Panc1 (cell line): ENCODE results near the gene STX3. TPM values are rescaled to one million over a fixed set of nuclear protein-coding genes. Genes with fewer than 3 reads are reported as not detected.

Experiments
- ATAC-seq: fragments of 200-7000 bp; cut with Tn5 transposase; 2 replicates; pipeline ENCODE4 v1.9.1; 2020; ENCODE audit warnings: mild to moderate bottlenecking, moderate library complexity
- BruUV-seq: library from RNA; stranded (reverse); fragments of 400-500 nt; replicated peaks from 2 replicates; lab custom pipeline; 2021; lab: Mats Ljungman, UMichigan
- CTCF ChIA-PET: fragments of 300-600 bp; sonication (Branson Sonifier 250); formaldehyde crosslinking; loops from one replicate; lab custom pipeline; 2022; ENCODE audit warnings: antibody characterized with exemption; lab: Charles Lee
- POLR2A ChIA-PET: fragments of 300-600 bp; sonication (Branson Sonifier 250); formaldehyde crosslinking; loops from one replicate; lab custom pipeline; 2022; ENCODE audit warnings: antibody characterized with exemption; lab: Charles Lee
- DNase-seq: peaks from one replicate; pipeline ENCODE4 v3.0.0-alpha.2; 2010; ENCODE audit warnings: low read depth, low spot score
- H3K27ac ChIP-seq: 2 replicates; pipeline ENCODE4 v1.5.1; 2011; ENCODE audit warnings: mild to moderate bottlenecking, low read length, inconsistent platforms
- H3K27me3 ChIP-seq: fragments of 200-500 bp; sonication (Bioruptor generic); 2 replicates; pipeline ENCODE4 v1.6.0; 2014; ENCODE audit warnings: low read length, inconsistent platforms; ENCODE audit not compliant: control insufficient read depth, insufficient read depth
- H3K36me3 ChIP-seq: fragments of 200-500 bp; sonication (Bioruptor generic); 2 replicates; pipeline ENCODE4 v1.5.1; 2014; ENCODE audit warnings: inconsistent platforms, mild to moderate bottlenecking, low read length, moderate library complexity; ENCODE audit not compliant: control insufficient read depth, insufficient read depth
- H3K4me1 ChIP-seq: 2 replicates; pipeline ENCODE4 v1.5.1; 2011; ENCODE audit warnings: inconsistent platforms, mild to moderate bottlenecking, low read length, moderate library complexity; ENCODE audit not compliant: control insufficient read depth, insufficient read depth
- H3K4me3 ChIP-seq, 2 experiments: 2 replicates each; pipeline ENCODE4 v1.5.1; 2011 to 2012; ENCODE audit warnings: low read depth in 2 of 2, low read length in 2 of 2, mild to moderate bottlenecking in 2 of 2, inconsistent platforms in 1 of 2, moderate library complexity in 1 of 2
- H3K9me3 ChIP-seq: fragments of 200-500 bp; sonication (Bioruptor generic); 2 replicates; pipeline ENCODE4 v1.5.1; 2014; ENCODE audit warnings: low read depth, mild to moderate bottlenecking, inconsistent platforms, low read length, moderate library complexity; ENCODE audit not compliant: control insufficient read depth, insufficient read depth
- CTCF ChIP-seq: fragments of 450-650 bp; IDR thresholded peaks from 2 replicates; pipeline ENCODE4 v1.5.1; 2017; ENCODE audit warnings: mild to moderate bottlenecking
- POLR2AphosphoS5 ChIP-seq: IDR thresholded peaks from 2 replicates; pipeline ENCODE4 v1.6.1; 2012; ENCODE audit warnings: mild to moderate bottlenecking, low read depth, low read length, moderate library complexity
- REST ChIP-seq, 2 experiments: IDR thresholded peaks; 2 replicates each; pipeline ENCODE4 v1.6.1; 2011 to 2012; ENCODE audit warnings: low read depth in 2 of 2, control low read depth in 1 of 2, low read length in 1 of 2, mild to moderate bottlenecking in 1 of 2, moderate library complexity in 1 of 2; ENCODE audit not compliant: insufficient read depth in 1 of 2
- SIN3A ChIP-seq: IDR thresholded peaks from 2 replicates; pipeline ENCODE4 v1.6.1; 2012; ENCODE audit warnings: low read depth, mild to moderate bottlenecking, low read length, moderate library complexity, borderline replicate concordance; ENCODE audit not compliant: insufficient read depth
- TCF7L2 ChIP-seq: IDR thresholded peaks from 2 replicates; pipeline ENCODE4 v1.6.1; 2011; ENCODE audit warnings: mild to moderate bottlenecking, low read depth, low read length, inconsistent platforms
- in situ Hi-C: cut with HindIII; loops from 2 replicates; pipeline ENCODE4 v1.10.0; 2016; ENCODE audit warnings: low sequenced_read_pairs, low pct_unique_long_range_greater_than_20kb
- intact Hi-C: fragments of 100-400 bp; cut with micrococcal nuclease; formaldehyde crosslinking; loops from one replicate; pipeline ENCODE4 v1.10.0; 2022; ENCODE audit not compliant: unreplicated experiment
- total RNA-seq: library from RNA; stranded (reverse); gene quantifications from one replicate; pipeline ENCODE4 v1.2.1, GENCODE V29; 2021; ENCODE audit not compliant: unreplicated experiment

Gene STX3
- total RNA-seq, 1 experiment from 2014 or later, result 34.8 TPM

GRCh38 chr11:59761993-59762392 is 6.8 kb downstream of the STX3 start:
- Histone ChIP-seq H3K4me3 (no peak overlapping the region), H3K36me3 (no peaks in the 10 kb centered on the region), H3K27me3 (no peaks in the 10 kb centered on the region), H3K27ac (no peak overlapping the region), H3K9me3 (no peaks in the 10 kb centered on the region), H3K4me1 (peaks cover 16% of the 10 kb centered on the region)
- no TSS peak for BruUV-seq
- ChIA-PET CTCF (no interaction called here), POLR2A (no interaction called here)
- DNase-seq (no peak), ATAC-seq (no peak)
- intact Hi-C loops, result no loop called here
- TF ChIP-seq POLR2AphosphoS5, result no peak
- TF ChIP-seq REST (IDR thresholded peaks at IDR 0.05; ENCODE audit: insufficient read depth in 1 of 2, low read depth in 2 of 2, low read length in 1 of 2), result no peak
- no peak for TF ChIP-seq SIN3A
- no peak for TF ChIP-seq CTCF
- no peak for TF ChIP-seq TCF7L2
- in situ Hi-C loops, result no loop called here

- no peak overlapping the region for H3K4me3 ChIP-seq
- H3K9me3 ChIP-seq, result no peaks in the 10 kb centered on the region
- no peak for TF ChIP-seq POLR2AphosphoS5
- TF ChIP-seq CTCF, result no peak
- no peak for TF ChIP-seq REST (IDR thresholded peaks at IDR 0.05; ENCODE audit: insufficient read depth in 1 of 2, low read depth in 2 of 2, low read length in 1 of 2)
- no peak for TF ChIP-seq TCF7L2
- no peak for TF ChIP-seq SIN3A
- no peak for DNase-seq
- H3K36me3 ChIP-seq, result no peaks in the 10 kb centered on the region
- POLR2A ChIA-PET, result no interaction called here
- CTCF ChIA-PET, result no interaction called here
- intact Hi-C loops (no loop called here), in situ Hi-C loops (no loop called here)
- peaks cover 13% of the 10 kb centered on the region; the same call in 1 of the 2 replicates for H3K4me1 ChIP-seq
- ATAC-seq, result no peak
- no peaks in the 10 kb centered on the region for H3K27me3 ChIP-seq
- no TSS peak for BruUV-seq
- no peak overlapping the region for H3K27ac ChIP-seq
Observed at GRCh38 chr11:59765068-59765735, 10.0 kb downstream of the STX3 start.
